PFSK-1 (cell line): ENCODE data around the gene AUTS2.

Source experiments
- FOXP2 ChIP-seq: optimal IDR thresholded peaks from 2 replicates; pipeline ENCODE3; 2011; ENCODE audit warnings: borderline replicate concordance, control low read depth, inconsistent platforms; ENCODE audit not compliant: insufficient read depth; ENCODE audit errors: extremely low read length, extremely low read depth
- POLR2AphosphoS5 ChIP-seq: IDR thresholded peaks from 2 replicates; pipeline ENCODE4 v1.6.1; 2012; ENCODE audit warnings: low read depth, mild to moderate bottlenecking, control low read depth, low read length, moderate library complexity
- SIN3A ChIP-seq: IDR thresholded peaks from 2 replicates; pipeline ENCODE4 v1.6.1; 2012; ENCODE audit warnings: mild to moderate bottlenecking, low read length, moderate library complexity, borderline replicate concordance; ENCODE audit not compliant: insufficient read depth
- TAF1 ChIP-seq: IDR thresholded peaks from 2 replicates; pipeline ENCODE4 v1.6.1; 2012; ENCODE audit warnings: low read length, control low read depth, borderline replicate concordance; ENCODE audit not compliant: insufficient read depth
- TF ChIP-seq, protein P1 (sequence below), 2 experiments: IDR thresholded peaks; 2 replicates each; pipeline versions ENCODE4 v1.6.1 to v1.8.0; 2011 to 2012; ENCODE audit warnings: low read depth in 2 of 2, low read length in 2 of 2, control low read depth in 1 of 2, inconsistent platforms in 1 of 2, mild to moderate bottlenecking in 1 of 2, moderate library complexity in 1 of 2; ENCODE audit not compliant: insufficient read depth in 1 of 2

The AUTS2 gene

DNA sequence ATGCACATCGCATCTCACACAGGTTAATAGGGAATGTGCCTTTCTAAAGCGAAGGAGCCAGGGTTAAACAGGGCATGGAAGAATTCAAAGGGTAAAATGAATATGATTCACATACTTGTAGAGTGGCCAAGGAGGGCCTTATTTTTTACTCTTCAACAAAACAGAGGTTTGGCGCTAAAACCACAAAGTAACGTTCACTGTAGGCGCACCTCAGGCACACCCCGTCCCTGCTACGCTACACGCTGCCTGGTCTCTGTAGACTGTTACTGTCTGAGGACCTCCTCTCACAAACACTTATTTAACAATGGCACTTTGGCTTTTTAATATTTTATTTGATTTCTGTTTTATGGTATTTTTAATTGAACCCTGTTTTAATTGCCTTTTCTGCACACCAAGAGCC is 1071.6 kb downstream of the AUTS2 start:
- TF ChIP-seq FOXP2 (no peak), TAF1 (no peak), POLR2AphosphoS5 (no peak), SIN3A (no peak)
- TF ChIP-seq, protein P1, sequence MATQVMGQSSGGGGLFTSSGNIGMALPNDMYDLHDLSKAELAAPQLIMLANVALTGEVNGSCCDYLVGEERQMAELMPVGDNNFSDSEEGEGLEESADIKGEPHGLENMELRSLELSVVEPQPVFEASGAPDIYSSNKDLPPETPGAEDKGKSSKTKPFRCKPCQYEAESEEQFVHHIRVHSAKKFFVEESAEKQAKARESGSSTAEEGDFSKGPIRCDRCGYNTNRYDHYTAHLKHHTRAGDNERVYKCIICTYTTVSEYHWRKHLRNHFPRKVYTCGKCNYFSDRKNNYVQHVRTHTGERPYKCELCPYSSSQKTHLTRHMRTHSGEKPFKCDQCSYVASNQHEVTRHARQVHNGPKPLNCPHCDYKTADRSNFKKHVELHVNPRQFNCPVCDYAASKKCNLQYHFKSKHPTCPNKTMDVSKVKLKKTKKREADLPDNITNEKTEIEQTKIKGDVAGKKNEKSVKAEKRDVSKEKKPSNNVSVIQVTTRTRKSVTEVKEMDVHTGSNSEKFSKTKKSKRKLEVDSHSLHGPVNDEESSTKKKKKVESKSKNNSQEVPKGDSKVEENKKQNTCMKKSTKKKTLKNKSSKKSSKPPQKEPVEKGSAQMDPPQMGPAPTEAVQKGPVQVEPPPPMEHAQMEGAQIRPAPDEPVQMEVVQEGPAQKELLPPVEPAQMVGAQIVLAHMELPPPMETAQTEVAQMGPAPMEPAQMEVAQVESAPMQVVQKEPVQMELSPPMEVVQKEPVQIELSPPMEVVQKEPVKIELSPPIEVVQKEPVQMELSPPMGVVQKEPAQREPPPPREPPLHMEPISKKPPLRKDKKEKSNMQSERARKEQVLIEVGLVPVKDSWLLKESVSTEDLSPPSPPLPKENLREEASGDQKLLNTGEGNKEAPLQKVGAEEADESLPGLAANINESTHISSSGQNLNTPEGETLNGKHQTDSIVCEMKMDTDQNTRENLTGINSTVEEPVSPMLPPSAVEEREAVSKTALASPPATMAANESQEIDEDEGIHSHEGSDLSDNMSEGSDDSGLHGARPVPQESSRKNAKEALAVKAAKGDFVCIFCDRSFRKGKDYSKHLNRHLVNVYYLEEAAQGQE (IDR thresholded peaks at IDR 0.05; ENCODE audit: insufficient read depth in 1 of 2, low read depth in 2 of 2, low read length in 2 of 2), result no peak

DNA sequence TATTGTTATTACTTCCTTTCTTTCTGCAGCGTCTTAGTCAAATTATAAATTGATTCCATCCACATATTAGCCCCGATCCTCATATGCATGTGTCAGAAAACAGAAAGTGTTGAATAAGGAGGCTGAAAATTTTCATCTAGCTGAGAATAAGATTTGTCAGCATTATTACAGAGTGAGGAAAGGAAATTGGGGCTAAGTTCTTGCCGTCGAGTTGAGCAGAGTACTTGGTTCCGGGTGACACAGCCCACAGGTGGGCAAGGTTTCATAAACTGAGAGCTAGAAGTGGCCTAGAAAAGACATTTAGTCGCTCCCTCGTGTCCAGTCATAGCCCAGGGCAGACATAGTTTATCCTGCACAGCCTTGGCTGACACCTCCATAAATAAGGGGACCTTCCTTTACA is 1072.0 kb downstream of the AUTS2 start:
- TF ChIP-seq TAF1, result no peak
- no peak for TF ChIP-seq SIN3A
- no peak for TF ChIP-seq FOXP2
- TF ChIP-seq POLR2AphosphoS5, result no peak
- TF ChIP-seq, protein P1 (IDR thresholded peaks at IDR 0.05; ENCODE audit: insufficient read depth in 1 of 2, low read depth in 2 of 2, low read length in 2 of 2), result no peak

DNA sequence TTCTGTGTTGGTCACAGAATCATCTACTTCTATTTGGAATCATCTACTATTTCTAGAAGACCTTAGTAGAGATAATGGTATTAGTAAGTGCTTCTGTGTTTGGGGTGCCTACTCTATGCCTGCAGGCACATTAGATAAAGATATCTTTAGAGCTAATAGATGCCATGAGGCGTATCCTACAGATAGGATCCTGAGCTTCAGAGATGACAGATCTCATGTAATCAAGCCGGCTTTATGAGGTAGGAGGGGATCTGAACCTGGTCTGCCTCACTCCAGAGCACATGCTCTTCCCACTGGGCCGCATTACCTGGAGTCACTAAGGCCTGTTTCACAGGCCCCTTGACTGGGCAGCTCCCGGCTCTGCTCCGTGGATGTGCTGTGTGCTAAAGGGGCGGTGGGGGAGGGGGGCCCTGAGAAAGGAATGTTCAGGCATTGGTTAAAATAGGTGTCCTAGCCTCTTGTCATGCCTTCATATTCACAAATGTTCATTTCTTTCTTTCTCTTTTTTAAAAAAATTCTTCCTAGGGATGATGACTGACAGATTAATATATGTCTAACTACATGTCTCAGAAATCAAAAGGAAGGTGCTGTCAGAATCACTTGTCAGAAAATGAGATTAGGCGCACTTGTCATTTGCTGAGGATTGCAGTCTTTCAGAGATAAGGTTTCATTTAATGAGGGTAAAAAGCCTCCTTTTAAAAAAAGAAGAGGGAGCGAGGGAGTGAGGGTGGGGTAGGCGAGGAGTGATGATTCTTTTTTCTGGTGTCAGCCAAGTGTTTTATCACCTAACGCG is 1075.7 kb downstream of the AUTS2 start:
- no peak for TF ChIP-seq POLR2AphosphoS5
- no peak for TF ChIP-seq SIN3A
- TF ChIP-seq FOXP2, result no peak
- no peak for TF ChIP-seq TAF1
- TF ChIP-seq, protein P1 (IDR thresholded peaks at IDR 0.05; ENCODE audit: insufficient read depth in 1 of 2, low read depth in 2 of 2, low read length in 2 of 2), result no peak

DNA sequence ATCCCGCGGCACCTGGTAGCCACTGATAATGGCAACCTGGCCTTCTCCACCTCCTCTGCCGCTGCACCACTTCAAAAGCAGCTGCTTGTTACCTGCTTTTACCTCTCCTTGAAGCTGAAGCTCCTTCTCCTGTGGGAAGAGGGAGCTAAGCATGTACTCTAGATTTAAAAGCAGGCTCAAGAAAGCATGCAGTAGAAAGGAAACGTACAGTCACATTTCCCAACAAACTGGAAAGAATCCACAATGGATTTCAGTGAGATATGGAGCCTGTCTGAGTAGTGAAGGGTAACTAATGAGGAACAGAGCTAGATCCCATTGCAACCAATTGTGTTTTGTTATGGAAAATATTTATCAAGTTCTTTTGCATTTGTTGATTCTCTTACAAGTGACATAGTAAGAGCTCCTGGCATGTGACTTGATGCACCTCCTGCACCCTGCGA is 1076.3 kb downstream of the AUTS2 start:
- TF ChIP-seq FOXP2, result no peak
- TF ChIP-seq, protein P1 (IDR thresholded peaks at IDR 0.05; ENCODE audit: insufficient read depth in 1 of 2, low read depth in 2 of 2, low read length in 2 of 2), result no peak
- no peak for TF ChIP-seq SIN3A
- TF ChIP-seq TAF1, result no peak
- no peak for TF ChIP-seq POLR2AphosphoS5
